ENCODE data around the gene BAIAP2. TPM values are rescaled to one million over a fixed set of nuclear protein-coding genes. Genes with fewer than 3 reads are reported as not detected.

BAIAP2 gene
- total RNA-seq, 1 donor from 2014 or later, result 80.3 TPM

GRCh38 chr17:81082177-81083073, 47.5 kb downstream of the BAIAP2 start:
- H3K27me3 ChIP-seq (ENCODE audit: control insufficient read depth, insufficient read depth, low read length), result no peaks in the 10 kb centered on the region
- TF ChIP-seq CTCF (IDR thresholded peaks at IDR 0.05; ENCODE audit: insufficient read depth, low read length, poor library complexity, severe bottlenecking), result no peak
- no peak overlapping the region for H3K4me3 ChIP-seq (ENCODE audit: low read depth, low read length)
- DNase-seq (ENCODE audit: low read depth), result no peak
- no peaks in the 10 kb centered on the region for H3K36me3 ChIP-seq (ENCODE audit: control insufficient read depth, insufficient read depth, low read length)

- H3K36me3 ChIP-seq (ENCODE audit: control insufficient read depth, insufficient read depth, low read length), result no peaks in the 10 kb centered on the region
- H3K27me3 ChIP-seq (ENCODE audit: control insufficient read depth, insufficient read depth, low read length), result no peaks in the 10 kb centered on the region
- no peak for DNase-seq (ENCODE audit: low read depth)
- TF ChIP-seq CTCF (IDR thresholded peaks at IDR 0.05; ENCODE audit: insufficient read depth, low read length, poor library complexity, severe bottlenecking), result no peak
- H3K4me3 ChIP-seq (ENCODE audit: low read depth, low read length), result no peak overlapping the region
Observed at GRCh38 chr17:81083125-81083765, 48.3 kb downstream of the BAIAP2 start.

GRCh38 chr17:81084680-81085419, 49.9 kb downstream of the BAIAP2 start:
- no peak for DNase-seq (ENCODE audit: low read depth)
- H3K36me3 ChIP-seq (ENCODE audit: control insufficient read depth, insufficient read depth, low read length), result no peaks in the 10 kb centered on the region
- H3K4me3 ChIP-seq (ENCODE audit: low read depth, low read length), result no peak overlapping the region
- TF ChIP-seq CTCF (IDR thresholded peaks at IDR 0.05; ENCODE audit: insufficient read depth, low read length, poor library complexity, severe bottlenecking), result no peak
- H3K27me3 ChIP-seq (ENCODE audit: control insufficient read depth, insufficient read depth, low read length), result no peaks in the 10 kb centered on the region

GRCh38 chr17:81085420-81085911, 50.5 kb downstream of the BAIAP2 start:
- Histone ChIP-seq H3K4me3 (ENCODE audit: low read depth, low read length) (no peak overlapping the region), H3K36me3 (ENCODE audit: control insufficient read depth, insufficient read depth, low read length) (no peaks in the 10 kb centered on the region), H3K27me3 (ENCODE audit: control insufficient read depth, insufficient read depth, low read length) (no peaks in the 10 kb centered on the region)
- DNase-seq (ENCODE audit: low read depth), result no peak
- TF ChIP-seq CTCF (IDR thresholded peaks at IDR 0.05; ENCODE audit: insufficient read depth, low read length, poor library complexity, severe bottlenecking), result no peak

GRCh38 chr17:81086789-81087551, 52.0 kb downstream of the BAIAP2 start:
- DNase-seq (ENCODE audit: low read depth), result no peak
- H3K4me3 ChIP-seq (ENCODE audit: low read depth, low read length), result no peak overlapping the region
- TF ChIP-seq CTCF (IDR thresholded peaks at IDR 0.05; ENCODE audit: insufficient read depth, low read length, poor library complexity, severe bottlenecking), result no peak
- H3K27me3 ChIP-seq (ENCODE audit: control insufficient read depth, insufficient read depth, low read length), result no peaks in the 10 kb centered on the region
- H3K36me3 ChIP-seq (ENCODE audit: control insufficient read depth, insufficient read depth, low read length), result no peaks in the 10 kb centered on the region
